Measurements from ENCODE around the gene STAC3. TPM values are rescaled to one million over a fixed set of nuclear protein-coding genes. Genes with fewer than 3 reads are reported as not detected.
A peak's percentile ranks its signal among the peaks of the same experiment; 100 is the strongest.

Gene STAC3
- total and polyA plus RNA-seq, 12 donors: 0.30 to 10.5 (median 2.5) TPM

- peak within 1 kb of the TSS in 1 of 4 donors; percentile 55 for H3K4me3 ChIP-seq
- H3K9me3 ChIP-seq (replicated peaks in 1 of 3): no peaks in the 10 kb centered on the region
- TF ChIP-seq POLR2A (IDR thresholded peaks at IDR 0.05): no peak
- no peak for TF ChIP-seq CTCF (IDR thresholded peaks at IDR 0.05)
- peaks cover 47% of the 10 kb centered on the region for H3K27me3 ChIP-seq
- peak in 2 of 7 donors; percentile 46 to 47 for DNase-seq
- peaks cover 6 to 21% of the 10 kb centered on the region in 2 donors for H3K4me1 ChIP-seq (replicated peaks in 1 of 2)
- intact Hi-C loops (cut with DNase I): no loop called here
- H3K27ac ChIP-seq: no peak within 1 kb of the TSS
- H3K36me3 ChIP-seq (replicated peaks in 1 of 2): peaks cover 0 to 14% of the 10 kb centered on the region in 2 donors
- WGBS, 4 donors: 1 to 2% (median 1%) methylated on average over 12 to 92 of the region's 102 CpGs
These were observed 34.7 kb downstream of the STAC3 start, which contains the start of gene NXPH4 for GRCh38 chr12:57216014-57216911. Gene NXPH4 (plus strand): TSS chr12:57216794. CDS start chr12:57216970, 176 bp downstream.

DNA sequence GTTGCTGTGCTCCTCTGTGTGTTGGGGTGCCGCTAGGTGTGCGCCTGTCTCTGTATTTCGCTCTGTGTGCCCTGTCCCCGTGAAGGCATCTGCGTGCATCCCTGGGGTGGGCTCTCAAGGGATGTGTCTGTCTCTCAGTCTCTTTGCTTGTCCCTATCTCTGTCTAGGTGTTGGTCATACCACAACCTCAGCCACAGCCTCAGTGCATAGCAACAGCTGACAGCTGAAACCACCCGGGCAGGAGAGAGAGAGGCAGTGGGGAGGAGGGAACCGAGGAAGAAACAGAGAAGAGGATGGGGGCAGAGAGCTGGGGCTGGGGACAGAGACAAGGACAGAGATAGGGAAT is 35.3 kb downstream of the STAC3 start:
- 14 to 20% (median 17%) methylated on average over 7 of the region's 7 CpGs for WGBS, 4 donors

DNA sequence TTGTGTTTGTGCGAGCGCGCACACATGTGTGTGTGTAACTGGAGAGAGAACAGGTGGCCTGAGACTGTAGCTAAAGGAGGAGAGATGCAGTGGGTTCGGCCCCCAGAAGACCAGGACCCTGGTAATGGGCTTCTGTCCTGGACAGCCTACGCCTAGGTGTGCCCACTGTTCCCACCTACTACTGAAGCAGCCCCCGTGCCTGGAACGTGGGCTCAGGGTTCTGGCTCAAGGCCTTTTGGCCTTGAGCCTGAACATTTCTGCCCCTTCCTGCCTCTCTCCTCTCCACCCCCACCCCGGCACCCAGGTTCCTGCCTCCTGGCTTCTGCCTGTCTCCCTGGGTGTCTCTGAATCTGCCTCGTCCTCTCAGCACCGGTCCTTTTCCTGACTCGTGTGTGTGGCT is 35.9 kb downstream of the STAC3 start:
- TF ChIP-seq CTCF (IDR thresholded peaks at IDR 0.05) (no peak), POLR2A (IDR thresholded peaks at IDR 0.05) (no peak)
- Histone ChIP-seq H3K9me3 (replicated peaks in 1 of 3) (no peaks in the 10 kb centered on the region), H3K4me3 (no peak overlapping the region), H3K27me3 (peaks cover 35% of the 10 kb centered on the region), H3K27ac (no peak overlapping the region), H3K4me1 (replicated peaks in 1 of 2) (peaks cover 6 to 21% of the 10 kb centered on the region in 2 donors), H3K36me3 (replicated peaks in 1 of 2) (peaks cover 0 to 24% of the 10 kb centered on the region in 2 donors)
- DNase-seq: no peak
- 28 to 34% (median 31%) methylated on average over 11 of the region's 11 CpGs for WGBS, 4 donors
- intact Hi-C loops (cut with DNase I): no loop called here

More for the DNA sequence above, 35.3 kb downstream of the STAC3 start:
- no peaks in the 10 kb centered on the region for H3K9me3 ChIP-seq (replicated peaks in 1 of 3)
- H3K4me3 ChIP-seq: no peak overlapping the region
- peak in 1 of 7 donors; percentile 23 for DNase-seq
- no peak overlapping the region for H3K27ac ChIP-seq
- intact Hi-C loops (cut with DNase I): no loop called here
- H3K4me1 ChIP-seq (replicated peaks in 1 of 2): peaks cover 6 to 21% of the 10 kb centered on the region in 2 donors
- peaks cover 41% of the 10 kb centered on the region for H3K27me3 ChIP-seq
- TF ChIP-seq POLR2A (IDR thresholded peaks at IDR 0.05): no peak
- no peak for TF ChIP-seq CTCF (IDR thresholded peaks at IDR 0.05)
- H3K36me3 ChIP-seq (replicated peaks in 1 of 2): peaks cover 0 to 20% of the 10 kb centered on the region in 2 donors

GRCh38 chr12:57214398-57214781 is 36.6 kb downstream of the STAC3 start:
- TF ChIP-seq POLR2A (IDR thresholded peaks at IDR 0.05) (no peak), CTCF (IDR thresholded peaks at IDR 0.05) (peak; percentile 49 to 75 (median 63))
- DNase-seq: peak; percentile 43 to 78 (median 62)
- 0 to 4% (median 2%) methylated on average over 10 to 14 of the region's 14 CpGs for WGBS, 4 donors
- Histone ChIP-seq H3K4me1 (replicated peaks in 1 of 2) (peaks cover 6 to 21% of the 10 kb centered on the region in 2 donors), H3K27me3 (peaks cover 29% of the 10 kb centered on the region), H3K9me3 (replicated peaks in 1 of 3) (no peaks in the 10 kb centered on the region), H3K36me3 (replicated peaks in 1 of 2) (peaks cover 0 to 30% of the 10 kb centered on the region in 2 donors), H3K27ac (no peak overlapping the region), H3K4me3 (no peak overlapping the region)
- intact Hi-C loops (cut with DNase I): loop anchor here in 1 of 2 donors (5.0 kb wide), 1 partner anchor 238 kb away; no protein-coding TSS in a partner anchor

Data from adrenal gland (tissue), 12 donors.